Suprapubic skin (tissue), 3 donors: Measurements from ENCODE around the gene ATP8B1.

Experiments
- EP300 ChIP-seq: sonication (generic); formaldehyde crosslinking; IDR thresholded peaks from one replicate; pipeline ENCODE4 v1.6.1; 2017; ENCODE audit warnings: antibody characterized with exemption
- POLR2A ChIP-seq, 2 donors: fragments of 450-650 bp; IDR thresholded peaks; one replicate each; pipeline ENCODE4 v1.6.1; 2017; ENCODE audit warnings: antibody characterized with exemption in 2 of 2, mild to moderate bottlenecking in 2 of 2, moderate library complexity in 2 of 2
- TF ChIP-seq, protein P1 (sequence below), 2 donors: fragments of 200-600 bp in 1 of 2; fragments of 450-650 bp in 1 of 2; sonication (generic) in 1 of 2; IDR thresholded peaks; one replicate each; pipeline ENCODE4 v1.5.1; 2016 to 2019; ENCODE audit warnings: antibody characterized with exemption in 2 of 2, mild to moderate bottlenecking in 1 of 2, moderate library complexity in 1 of 2

GRCh38 chr18:57834616-57835015 is 31.5 kb upstream of the ATP8B1 start:
- TF ChIP-seq EP300 (no peak), POLR2A (IDR thresholded peaks at IDR 0.05) (no peak)
- TF ChIP-seq, protein P1, sequence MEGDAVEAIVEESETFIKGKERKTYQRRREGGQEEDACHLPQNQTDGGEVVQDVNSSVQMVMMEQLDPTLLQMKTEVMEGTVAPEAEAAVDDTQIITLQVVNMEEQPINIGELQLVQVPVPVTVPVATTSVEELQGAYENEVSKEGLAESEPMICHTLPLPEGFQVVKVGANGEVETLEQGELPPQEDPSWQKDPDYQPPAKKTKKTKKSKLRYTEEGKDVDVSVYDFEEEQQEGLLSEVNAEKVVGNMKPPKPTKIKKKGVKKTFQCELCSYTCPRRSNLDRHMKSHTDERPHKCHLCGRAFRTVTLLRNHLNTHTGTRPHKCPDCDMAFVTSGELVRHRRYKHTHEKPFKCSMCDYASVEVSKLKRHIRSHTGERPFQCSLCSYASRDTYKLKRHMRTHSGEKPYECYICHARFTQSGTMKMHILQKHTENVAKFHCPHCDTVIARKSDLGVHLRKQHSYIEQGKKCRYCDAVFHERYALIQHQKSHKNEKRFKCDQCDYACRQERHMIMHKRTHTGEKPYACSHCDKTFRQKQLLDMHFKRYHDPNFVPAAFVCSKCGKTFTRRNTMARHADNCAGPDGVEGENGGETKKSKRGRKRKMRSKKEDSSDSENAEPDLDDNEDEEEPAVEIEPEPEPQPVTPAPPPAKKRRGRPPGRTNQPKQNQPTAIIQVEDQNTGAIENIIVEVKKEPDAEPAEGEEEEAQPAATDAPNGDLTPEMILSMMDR (IDR thresholded peaks at IDR 0.05): no peak
